ENCODE data around the gene RANBP9. TPM values are rescaled to one million over a fixed set of nuclear protein-coding genes. Genes with fewer than 3 reads are reported as not detected.

RANBP9 gene
- total RNA-seq, 3 donors from 2014 or later, result 43.9 to 51.5 (median 48.0) TPM

DNA sequence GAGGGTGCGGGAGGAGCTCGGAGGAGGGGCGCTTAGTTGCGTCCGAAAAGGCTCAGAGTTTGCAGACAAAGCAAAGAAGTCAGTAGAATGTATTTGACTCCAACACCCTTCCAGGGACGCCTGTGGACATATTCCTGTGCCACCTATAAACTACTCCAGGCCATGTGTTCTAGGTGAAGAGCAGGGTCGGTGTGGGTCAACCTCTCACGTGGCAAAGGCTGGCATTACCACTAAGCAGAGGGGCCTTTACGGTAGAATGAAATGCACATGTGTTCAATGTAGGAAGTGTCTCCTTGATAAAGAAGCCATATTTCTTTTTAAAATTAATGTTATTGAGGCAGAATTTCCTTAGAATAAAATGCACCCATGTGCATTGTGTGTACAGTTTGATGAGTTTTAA lies 121.8 kb downstream of the RANBP9 start:
- Histone ChIP-seq H3K36me3 (no peaks in the 10 kb centered on the region), H3K27me3 (no peaks in the 10 kb centered on the region), H3K9me3 (no peaks in the 10 kb centered on the region), H3K4me3 (no peak overlapping the region), H3K4me1 (no peaks in the 10 kb centered on the region), H3K27ac (no peak overlapping the region)
- no peak for TF ChIP-seq POLR2A (IDR thresholded peaks at IDR 0.05)
- TF ChIP-seq, protein P1, sequence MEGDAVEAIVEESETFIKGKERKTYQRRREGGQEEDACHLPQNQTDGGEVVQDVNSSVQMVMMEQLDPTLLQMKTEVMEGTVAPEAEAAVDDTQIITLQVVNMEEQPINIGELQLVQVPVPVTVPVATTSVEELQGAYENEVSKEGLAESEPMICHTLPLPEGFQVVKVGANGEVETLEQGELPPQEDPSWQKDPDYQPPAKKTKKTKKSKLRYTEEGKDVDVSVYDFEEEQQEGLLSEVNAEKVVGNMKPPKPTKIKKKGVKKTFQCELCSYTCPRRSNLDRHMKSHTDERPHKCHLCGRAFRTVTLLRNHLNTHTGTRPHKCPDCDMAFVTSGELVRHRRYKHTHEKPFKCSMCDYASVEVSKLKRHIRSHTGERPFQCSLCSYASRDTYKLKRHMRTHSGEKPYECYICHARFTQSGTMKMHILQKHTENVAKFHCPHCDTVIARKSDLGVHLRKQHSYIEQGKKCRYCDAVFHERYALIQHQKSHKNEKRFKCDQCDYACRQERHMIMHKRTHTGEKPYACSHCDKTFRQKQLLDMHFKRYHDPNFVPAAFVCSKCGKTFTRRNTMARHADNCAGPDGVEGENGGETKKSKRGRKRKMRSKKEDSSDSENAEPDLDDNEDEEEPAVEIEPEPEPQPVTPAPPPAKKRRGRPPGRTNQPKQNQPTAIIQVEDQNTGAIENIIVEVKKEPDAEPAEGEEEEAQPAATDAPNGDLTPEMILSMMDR (IDR thresholded peaks at IDR 0.05), result no peak
- TF ChIP-seq POLR2AphosphoS5 (IDR thresholded peaks at IDR 0.05), result no peak
- DNase-seq (ENCODE audit: low spot score in 2 of 2), result no peak
- intact Hi-C loops (cut with DNase I; ENCODE audit: low total_unique reads), result no loop called here

DNA sequence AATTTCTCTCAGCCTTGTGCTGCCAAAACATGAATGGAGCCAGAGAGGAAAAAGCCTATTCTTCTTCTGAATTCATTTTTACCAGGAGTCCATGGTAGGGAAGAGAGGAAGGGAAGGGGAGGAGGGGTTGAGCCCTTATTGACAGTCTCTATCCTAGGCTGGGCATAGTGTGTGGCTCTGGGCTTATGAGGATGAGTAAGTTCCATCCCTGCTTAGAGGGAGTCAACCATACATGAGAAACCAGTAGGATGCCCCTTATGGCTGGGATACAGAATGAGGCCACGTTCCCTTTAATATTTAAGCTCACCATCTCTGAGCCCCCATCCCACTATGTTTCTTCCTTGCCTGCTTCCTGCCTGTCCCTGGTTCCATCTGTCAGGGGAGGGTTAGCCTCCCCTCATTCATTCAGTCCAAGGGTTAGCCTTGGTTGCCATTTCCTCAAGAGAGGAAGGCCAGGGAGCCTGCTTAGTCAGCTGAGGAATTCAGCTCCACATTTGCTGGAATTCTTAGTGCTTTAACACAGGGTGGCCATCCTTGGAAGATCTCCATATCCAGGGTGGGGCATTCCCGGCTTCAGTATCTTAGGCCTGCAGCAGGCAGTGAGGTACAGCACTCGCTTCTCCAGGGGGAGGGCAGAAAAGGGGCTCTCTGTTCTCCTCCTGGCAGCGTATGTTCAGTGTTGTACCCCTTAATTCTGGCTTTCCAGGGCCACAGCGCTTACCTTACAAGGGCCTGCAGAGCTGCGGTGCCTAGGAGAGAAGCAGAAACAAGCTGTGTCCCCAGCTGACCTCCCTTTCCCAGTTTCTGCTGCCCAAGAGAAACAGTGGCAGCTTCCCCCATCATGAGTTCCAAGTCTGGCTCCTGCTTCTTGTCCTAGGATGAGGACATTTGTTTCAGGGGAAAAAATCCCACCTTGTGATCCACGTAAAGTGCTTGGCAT lies 124.8 kb downstream of the RANBP9 start:
- no peaks in the 10 kb centered on the region for H3K27me3 ChIP-seq
- H3K27ac ChIP-seq, result no peak overlapping the region
- no peaks in the 10 kb centered on the region for H3K4me1 ChIP-seq
- H3K4me3 ChIP-seq, result no peak overlapping the region
- intact Hi-C loops (cut with DNase I; ENCODE audit: low total_unique reads), result no loop called here
- no peak for TF ChIP-seq POLR2A (IDR thresholded peaks at IDR 0.05)
- TF ChIP-seq, protein P1 (IDR thresholded peaks at IDR 0.05), result no peak
- TF ChIP-seq POLR2AphosphoS5 (IDR thresholded peaks at IDR 0.05), result no peak
- H3K9me3 ChIP-seq, result no peaks in the 10 kb centered on the region
- no peaks in the 10 kb centered on the region for H3K36me3 ChIP-seq
- DNase-seq (ENCODE audit: low spot score in 2 of 2), result no peak

DNA sequence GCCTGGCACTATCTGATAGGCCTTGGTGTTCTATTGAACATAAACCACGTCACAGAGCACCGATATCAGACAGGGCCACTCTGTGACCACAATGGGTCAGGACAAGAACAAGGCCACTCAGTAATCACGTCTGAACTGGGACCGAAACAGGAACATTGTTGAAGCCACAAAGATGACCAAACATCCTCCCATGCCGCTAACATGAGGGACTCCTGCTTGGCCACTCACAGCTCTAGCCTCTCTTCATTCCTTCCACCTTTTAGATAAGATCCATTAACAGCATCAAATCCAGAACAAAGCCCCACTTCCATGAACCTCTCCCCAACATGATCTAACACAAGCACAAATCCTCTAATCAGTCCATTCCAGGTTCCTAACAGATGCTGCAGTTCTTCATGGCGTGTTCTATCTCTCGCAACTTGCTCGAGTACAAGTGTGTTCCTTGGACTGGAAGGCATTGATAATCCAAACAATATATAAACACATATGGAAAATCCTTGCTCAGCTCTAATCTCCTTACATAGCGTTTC lies 129.9 kb downstream of the RANBP9 start:
- H3K27ac ChIP-seq, result no peak overlapping the region
- DNase-seq (ENCODE audit: low spot score in 2 of 2), result no peak
- H3K4me1 ChIP-seq, result no peaks in the 10 kb centered on the region
- no peaks in the 10 kb centered on the region for H3K9me3 ChIP-seq
- H3K4me3 ChIP-seq, result no peak overlapping the region
- intact Hi-C loops (cut with DNase I; ENCODE audit: low total_unique reads), result no loop called here
- no peaks in the 10 kb centered on the region for H3K36me3 ChIP-seq
- no peaks in the 10 kb centered on the region for H3K27me3 ChIP-seq
- no peak for TF ChIP-seq POLR2AphosphoS5 (IDR thresholded peaks at IDR 0.05)
- no peak for TF ChIP-seq POLR2A (IDR thresholded peaks at IDR 0.05)
- TF ChIP-seq, protein P1 (IDR thresholded peaks at IDR 0.05), result no peak

DNA sequence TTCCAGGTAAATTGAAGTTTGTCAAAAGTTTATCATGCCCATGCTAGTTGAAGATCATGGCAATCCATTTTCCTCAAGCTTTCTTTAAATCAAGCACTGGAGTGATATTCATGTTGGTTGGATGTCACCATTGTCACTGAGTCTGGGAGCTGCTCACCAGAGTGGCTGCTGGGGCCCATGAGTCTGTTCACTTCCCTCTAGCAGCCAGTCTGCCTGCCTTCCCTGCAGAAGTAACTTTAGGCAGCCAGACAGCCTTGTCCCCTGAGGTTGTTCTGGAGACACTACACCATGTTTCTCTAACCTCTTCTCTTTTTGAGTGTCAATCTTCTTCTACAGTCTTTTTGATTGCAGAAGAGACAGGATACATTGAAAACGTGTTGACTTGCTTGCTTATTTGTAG lies 131.7 kb downstream of the RANBP9 start:
- no peak overlapping the region for H3K27ac ChIP-seq
- H3K9me3 ChIP-seq, result no peaks in the 10 kb centered on the region
- intact Hi-C loops (cut with DNase I; ENCODE audit: low total_unique reads), result no loop called here
- no peaks in the 10 kb centered on the region for H3K27me3 ChIP-seq
- H3K4me1 ChIP-seq, result no peaks in the 10 kb centered on the region
- TF ChIP-seq, protein P1 (IDR thresholded peaks at IDR 0.05), result no peak
- TF ChIP-seq POLR2A (IDR thresholded peaks at IDR 0.05) (no peak), POLR2AphosphoS5 (IDR thresholded peaks at IDR 0.05) (no peak)
- no peaks in the 10 kb centered on the region for H3K36me3 ChIP-seq
- no peak for DNase-seq (ENCODE audit: low spot score in 2 of 2)
- no peak overlapping the region for H3K4me3 ChIP-seq

DNA sequence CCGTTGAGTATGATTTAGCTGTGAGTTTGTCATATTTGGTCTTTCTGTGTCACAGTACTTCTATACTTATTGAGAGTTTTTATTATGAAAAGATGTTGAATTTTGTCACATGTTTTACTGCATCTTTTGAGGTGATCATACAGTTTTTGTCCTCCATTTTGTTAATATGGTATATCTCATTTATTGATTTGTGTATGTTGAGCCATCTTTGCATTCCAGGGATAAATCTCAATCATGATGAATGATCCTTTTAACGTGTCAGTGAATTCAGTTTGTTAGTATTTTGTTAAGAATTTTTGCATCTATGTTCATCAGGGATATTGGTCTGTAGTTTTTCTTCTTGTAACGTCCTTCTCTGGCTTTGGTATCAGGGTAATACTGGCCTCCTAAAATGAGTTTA lies 133.7 kb downstream of the RANBP9 start:
- H3K9me3 ChIP-seq, result no peaks in the 10 kb centered on the region
- H3K4me3 ChIP-seq, result no peak overlapping the region
- no peaks in the 10 kb centered on the region for H3K36me3 ChIP-seq
- DNase-seq (ENCODE audit: low spot score in 2 of 2), result no peak
- intact Hi-C loops (cut with DNase I; ENCODE audit: low total_unique reads), result no loop called here
- no peak overlapping the region for H3K27ac ChIP-seq
- H3K4me1 ChIP-seq, result no peaks in the 10 kb centered on the region
- no peaks in the 10 kb centered on the region for H3K27me3 ChIP-seq
- TF ChIP-seq, protein P1 (IDR thresholded peaks at IDR 0.05), result no peak
- TF ChIP-seq POLR2AphosphoS5 (IDR thresholded peaks at IDR 0.05) (no peak), POLR2A (IDR thresholded peaks at IDR 0.05) (no peak)
